Measurements from ENCODE around the gene ZNF619.

DNA sequence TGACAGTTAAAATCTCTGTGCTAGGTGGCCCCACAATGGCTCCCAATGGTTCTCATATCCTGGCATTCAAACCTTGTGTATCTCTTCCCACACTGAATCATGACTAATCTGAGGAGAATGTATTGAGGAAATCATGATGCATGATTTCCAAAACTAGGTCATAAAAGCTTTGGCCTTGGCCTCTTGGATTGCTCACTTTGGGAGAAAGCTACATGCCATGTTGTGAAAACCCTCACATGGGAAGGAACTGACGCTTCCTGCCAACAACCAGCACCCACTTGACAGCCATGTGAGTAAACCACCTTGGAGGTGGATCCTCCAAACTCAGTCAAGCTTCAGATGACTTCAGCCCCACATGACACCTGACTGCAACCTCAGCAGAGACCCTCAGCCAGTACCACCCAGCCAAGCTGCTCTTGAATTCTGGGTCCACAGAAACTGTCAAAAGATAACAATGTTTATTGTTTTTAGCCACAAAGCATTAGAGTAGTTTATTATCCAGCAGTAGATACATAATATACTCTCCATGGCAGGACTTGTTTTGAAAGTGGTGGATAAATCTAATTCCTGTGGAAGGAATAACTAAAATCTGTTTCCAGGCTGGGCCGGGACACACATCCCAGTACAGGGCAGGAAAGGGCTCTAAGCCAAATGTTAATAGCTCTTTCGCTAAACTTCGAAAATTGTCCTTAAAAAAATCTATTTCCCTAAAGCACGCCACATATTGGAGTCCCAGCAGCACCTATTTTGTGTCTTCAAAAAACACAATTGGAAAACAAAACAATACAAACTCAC lies 27.9 kb downstream of the ZNF619 start:
- TF ChIP-seq, protein P1, sequence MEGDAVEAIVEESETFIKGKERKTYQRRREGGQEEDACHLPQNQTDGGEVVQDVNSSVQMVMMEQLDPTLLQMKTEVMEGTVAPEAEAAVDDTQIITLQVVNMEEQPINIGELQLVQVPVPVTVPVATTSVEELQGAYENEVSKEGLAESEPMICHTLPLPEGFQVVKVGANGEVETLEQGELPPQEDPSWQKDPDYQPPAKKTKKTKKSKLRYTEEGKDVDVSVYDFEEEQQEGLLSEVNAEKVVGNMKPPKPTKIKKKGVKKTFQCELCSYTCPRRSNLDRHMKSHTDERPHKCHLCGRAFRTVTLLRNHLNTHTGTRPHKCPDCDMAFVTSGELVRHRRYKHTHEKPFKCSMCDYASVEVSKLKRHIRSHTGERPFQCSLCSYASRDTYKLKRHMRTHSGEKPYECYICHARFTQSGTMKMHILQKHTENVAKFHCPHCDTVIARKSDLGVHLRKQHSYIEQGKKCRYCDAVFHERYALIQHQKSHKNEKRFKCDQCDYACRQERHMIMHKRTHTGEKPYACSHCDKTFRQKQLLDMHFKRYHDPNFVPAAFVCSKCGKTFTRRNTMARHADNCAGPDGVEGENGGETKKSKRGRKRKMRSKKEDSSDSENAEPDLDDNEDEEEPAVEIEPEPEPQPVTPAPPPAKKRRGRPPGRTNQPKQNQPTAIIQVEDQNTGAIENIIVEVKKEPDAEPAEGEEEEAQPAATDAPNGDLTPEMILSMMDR (IDR thresholded peaks at IDR 0.05), result no peak
- TF ChIP-seq POLR2A (IDR thresholded peaks at IDR 0.05), result no peak
- TF ChIP-seq POLR2AphosphoS5 (IDR thresholded peaks at IDR 0.05), result peak; percentile 10

Measured in prostate gland (tissue), 2 donors.